GM21423 (cell line): ENCODE results near the gene EFTUD2.
"Not testable (repeated sequence)": the region's sequence is repeated elsewhere in the genome, so short reads cannot be mapped to it uniquely, and the experiment has no call there.

Experiments
- ATAC-seq: cut with Tn5 transposase; IDR thresholded peaks from one replicate; pipeline ENCODE4 v1.9.1; 2021; ENCODE audit warnings: mild to moderate bottlenecking, moderate library complexity; ENCODE audit not compliant: unreplicated experiment

Gene EFTUD2

GRCh38 chr17:44850612-44851011 lies 48.6 kb downstream of the EFTUD2 start:
- ATAC-seq: no peak

GRCh38 chr17:44850025-44850424 lies 49.2 kb downstream of the EFTUD2 start:
- peak; percentile 46 for ATAC-seq

GRCh38 chr17:44848961-44849489 lies 50.2 kb downstream of the EFTUD2 start:
- ATAC-seq: no peak

GRCh38 chr17:44848257-44848795 lies 50.9 kb downstream of the EFTUD2 start:
- no peak for ATAC-seq

GRCh38 chr17:44847586-44847985 lies 51.7 kb downstream of the EFTUD2 start, which contains the start of gene HIGD1B:
Gene HIGD1B, plus strand, starts transcription at chr17:44847883. Its CDS starts 270 bp downstream, at chr17:44848153.
- ATAC-seq: no peak

- ATAC-seq: no peak
Measured at GRCh38 chr17:44846206-44846605, 53.0 kb downstream of the EFTUD2 start.

GRCh38 chr17:44844390-44844830 lies 54.8 kb downstream of the EFTUD2 start:
- no peak for ATAC-seq

- ATAC-seq: no peak
Measured at GRCh38 chr17:44842748-44843147, 56.5 kb downstream of the EFTUD2 start.

GRCh38 chr17:44840936-44841335 lies 58.3 kb downstream of the EFTUD2 start:
- ATAC-seq: no peak

- no peak for ATAC-seq
Measured at GRCh38 chr17:44840274-44840673, 59.0 kb downstream of the EFTUD2 start.

- ATAC-seq: no peak
Measured at GRCh38 chr17:44837196-44837595, 62.0 kb downstream of the EFTUD2 start.

GRCh38 chr17:44832805-44833204 lies 66.4 kb downstream of the EFTUD2 start:
- no peak for ATAC-seq

- no peak for ATAC-seq
Measured at GRCh38 chr17:44831371-44831770, 67.9 kb downstream of the EFTUD2 start.

GRCh38 chr17:44830359-44831288 lies 68.6 kb downstream of the EFTUD2 start:
- ATAC-seq: no peak

GRCh38 chr17:44829523-44830358 lies 69.5 kb downstream of the EFTUD2 start, which contains the start of gene GJC1:
Gene GJC1, minus strand, starts transcription at chr17:44830287. Its CDS starts 24,470 bp downstream, at chr17:44805817.
- no peak for ATAC-seq

GRCh38 chr17:44828919-44829522 lies 70.2 kb downstream of the EFTUD2 start:
- ATAC-seq: no peak

- ATAC-seq: no peak
Measured at GRCh38 chr17:44827863-44828262, 71.4 kb downstream of the EFTUD2 start.

- ATAC-seq: no peak
Measured at GRCh38 chr17:44826123-44826790, 73.0 kb downstream of the EFTUD2 start.

GRCh38 chr17:44825236-44825635 lies 74.0 kb downstream of the EFTUD2 start:
- not testable (repeated sequence) for ATAC-seq
